ENCODE measurements around the gene RASGRF1. TPM values are rescaled to one million over a fixed set of nuclear protein-coding genes. Genes with fewer than 3 reads are reported as not detected.

Gene RASGRF1
- total RNA-seq, 4 donors from 2014 or later: not detected

- no peak for TF ChIP-seq CTCF (IDR thresholded peaks at IDR 0.05 in 4 of 5, conservative IDR thresholded peaks at IDR 0.05 in 1 of 5)
- TF ChIP-seq POLR2A (IDR thresholded peaks at IDR 0.05): no peak
- H3K4me1 ChIP-seq: no peaks in the 10 kb centered on the region
- H3K9me3 ChIP-seq: no peaks in the 10 kb centered on the region
- DNase-seq (no peak), ATAC-seq (no peak)
- intact Hi-C loops (cut with DNase I; ENCODE audit: low total_unique reads): no loop called here
- peaks cover 0 to 2% (median 0%) of the 10 kb centered on the region in 3 donors for H3K27me3 ChIP-seq
- no peak overlapping the region for H3K4me3 ChIP-seq
- H3K36me3 ChIP-seq: no peaks in the 10 kb centered on the region
- in situ Hi-C loops (cut with MboI; ENCODE audit: low sequenced_read_pairs in 4 of 4): no loop called here
- H3K27ac ChIP-seq: no peak overlapping the region
Observed at GRCh38 chr15:79132770-79133169, 42.2 kb upstream of the RASGRF1 start.

DNA sequence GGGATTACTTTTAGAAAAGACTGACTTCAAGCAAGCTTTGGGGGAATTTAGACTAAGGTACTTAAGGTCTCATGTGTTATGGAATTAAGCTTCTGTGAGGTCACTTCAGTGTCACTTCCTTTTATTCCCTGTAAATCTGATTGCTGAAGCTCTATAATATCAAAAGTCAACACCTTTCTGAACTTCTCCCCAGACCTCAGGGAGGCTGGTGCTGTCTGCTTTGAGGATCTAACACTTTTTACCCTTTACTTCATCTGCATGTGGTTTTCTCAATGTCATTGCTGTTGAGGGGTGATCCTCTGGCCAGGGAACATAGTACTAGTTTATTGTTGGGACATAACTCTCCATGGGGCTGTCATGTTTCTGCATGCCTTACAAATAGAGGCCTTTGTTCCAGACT is 41.8 kb upstream of the RASGRF1 start:
- ATAC-seq (no peak), DNase-seq (no peak)
- H3K27me3 ChIP-seq: peaks cover 0 to 2% (median 0%) of the 10 kb centered on the region in 3 donors
- H3K36me3 ChIP-seq: no peaks in the 10 kb centered on the region
- H3K27ac ChIP-seq: no peak overlapping the region
- H3K4me1 ChIP-seq: no peaks in the 10 kb centered on the region
- TF ChIP-seq CTCF (IDR thresholded peaks at IDR 0.05 in 4 of 5, conservative IDR thresholded peaks at IDR 0.05 in 1 of 5) (no peak), POLR2A (IDR thresholded peaks at IDR 0.05) (no peak)
- intact Hi-C loops (cut with DNase I; ENCODE audit: low total_unique reads): no loop called here
- H3K4me3 ChIP-seq: no peak overlapping the region
- in situ Hi-C loops (cut with MboI; ENCODE audit: low sequenced_read_pairs in 4 of 4): no loop called here
- H3K9me3 ChIP-seq: no peaks in the 10 kb centered on the region

DNA sequence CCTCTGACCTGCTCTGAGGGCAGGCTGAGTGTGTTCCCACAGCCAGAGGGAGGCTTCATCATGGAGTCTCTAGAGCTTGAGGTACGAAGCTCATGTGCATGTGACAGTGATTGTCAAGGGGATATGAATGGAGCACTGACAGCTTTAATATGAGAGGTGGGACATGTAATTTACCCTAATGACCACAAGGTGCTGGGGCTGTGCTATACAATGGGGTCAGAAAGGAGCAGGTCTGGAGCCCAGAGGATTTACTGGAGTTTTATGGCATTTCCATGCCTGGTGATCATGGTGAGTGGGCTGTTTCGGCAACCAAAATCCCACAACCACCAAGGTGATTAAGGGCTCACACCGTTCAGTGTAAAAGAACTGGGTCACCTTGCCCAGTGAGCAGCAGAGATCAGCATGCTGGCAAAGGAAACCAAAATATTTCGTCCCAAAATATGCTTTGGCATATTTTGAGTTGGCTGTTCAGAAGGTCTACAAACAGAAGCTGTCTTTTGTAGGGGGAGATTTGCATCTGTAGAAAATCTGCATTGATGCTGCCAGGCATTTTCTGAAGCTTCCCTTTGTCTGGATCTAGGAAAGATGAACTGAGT is 40.1 kb upstream of the RASGRF1 start:
- intact Hi-C loops (cut with DNase I; ENCODE audit: low total_unique reads) (no loop called here), in situ Hi-C loops (cut with MboI; ENCODE audit: low sequenced_read_pairs in 4 of 4) (no loop called here)
- ATAC-seq (no peak), DNase-seq (no peak)
- H3K4me1 ChIP-seq: no peaks in the 10 kb centered on the region
- H3K4me3 ChIP-seq: no peak overlapping the region
- peaks cover 0 to 2% (median 0%) of the 10 kb centered on the region in 3 donors for H3K27me3 ChIP-seq
- no peak for TF ChIP-seq POLR2A (IDR thresholded peaks at IDR 0.05)
- no peak for TF ChIP-seq CTCF (IDR thresholded peaks at IDR 0.05 in 4 of 5, conservative IDR thresholded peaks at IDR 0.05 in 1 of 5)
- H3K27ac ChIP-seq: no peak overlapping the region
- no peaks in the 10 kb centered on the region for H3K36me3 ChIP-seq
- H3K9me3 ChIP-seq: no peaks in the 10 kb centered on the region

- intact Hi-C loops (cut with DNase I; ENCODE audit: low total_unique reads) (no loop called here), in situ Hi-C loops (cut with MboI; ENCODE audit: low sequenced_read_pairs in 4 of 4) (no loop called here)
- H3K27ac ChIP-seq: no peak overlapping the region
- DNase-seq: no peak
- no peak for ATAC-seq
- H3K9me3 ChIP-seq: no peaks in the 10 kb centered on the region
- TF ChIP-seq POLR2A (IDR thresholded peaks at IDR 0.05) (no peak), CTCF (IDR thresholded peaks at IDR 0.05 in 4 of 5, conservative IDR thresholded peaks at IDR 0.05 in 1 of 5) (no peak)
- no peak overlapping the region for H3K4me3 ChIP-seq
- H3K27me3 ChIP-seq: peaks cover 0 to 2% (median 0%) of the 10 kb centered on the region in 3 donors
- no peaks in the 10 kb centered on the region for H3K36me3 ChIP-seq
- no peaks in the 10 kb centered on the region for H3K4me1 ChIP-seq
Observed at GRCh38 chr15:79129235-79129634, 38.7 kb upstream of the RASGRF1 start.

GRCh38 chr15:79128556-79128955 is 38.0 kb upstream of the RASGRF1 start:
- H3K9me3 ChIP-seq: no peaks in the 10 kb centered on the region
- intact Hi-C loops (cut with DNase I; ENCODE audit: low total_unique reads): no loop called here

More at GRCh38 chr15:79128556-79128955, 38.0 kb upstream of the RASGRF1 start:
- Histone ChIP-seq H3K36me3 (no peaks in the 10 kb centered on the region), H3K27ac (no peak overlapping the region), H3K4me3 (no peak overlapping the region), H3K27me3 (peaks cover 0 to 2% (median 0%) of the 10 kb centered on the region in 3 donors), H3K4me1 (no peaks in the 10 kb centered on the region)
- in situ Hi-C loops (cut with MboI; ENCODE audit: low sequenced_read_pairs in 4 of 4): no loop called here
- TF ChIP-seq CTCF (IDR thresholded peaks at IDR 0.05 in 4 of 5, conservative IDR thresholded peaks at IDR 0.05 in 1 of 5) (no peak), POLR2A (IDR thresholded peaks at IDR 0.05) (no peak)
- DNase-seq (no peak), ATAC-seq (no peak)
